ENCODE data around the gene CYS1. TPM values are rescaled to one million over a fixed set of nuclear protein-coding genes. Genes with fewer than 3 reads are reported as not detected.

Gene CYS1
- total and polyA plus RNA-seq, 2 of the 13 experiments (the other 11 are each of a cell fraction or from before 2014, with no cell fraction given), result 0.04 TPM; not detected in 1

DNA sequence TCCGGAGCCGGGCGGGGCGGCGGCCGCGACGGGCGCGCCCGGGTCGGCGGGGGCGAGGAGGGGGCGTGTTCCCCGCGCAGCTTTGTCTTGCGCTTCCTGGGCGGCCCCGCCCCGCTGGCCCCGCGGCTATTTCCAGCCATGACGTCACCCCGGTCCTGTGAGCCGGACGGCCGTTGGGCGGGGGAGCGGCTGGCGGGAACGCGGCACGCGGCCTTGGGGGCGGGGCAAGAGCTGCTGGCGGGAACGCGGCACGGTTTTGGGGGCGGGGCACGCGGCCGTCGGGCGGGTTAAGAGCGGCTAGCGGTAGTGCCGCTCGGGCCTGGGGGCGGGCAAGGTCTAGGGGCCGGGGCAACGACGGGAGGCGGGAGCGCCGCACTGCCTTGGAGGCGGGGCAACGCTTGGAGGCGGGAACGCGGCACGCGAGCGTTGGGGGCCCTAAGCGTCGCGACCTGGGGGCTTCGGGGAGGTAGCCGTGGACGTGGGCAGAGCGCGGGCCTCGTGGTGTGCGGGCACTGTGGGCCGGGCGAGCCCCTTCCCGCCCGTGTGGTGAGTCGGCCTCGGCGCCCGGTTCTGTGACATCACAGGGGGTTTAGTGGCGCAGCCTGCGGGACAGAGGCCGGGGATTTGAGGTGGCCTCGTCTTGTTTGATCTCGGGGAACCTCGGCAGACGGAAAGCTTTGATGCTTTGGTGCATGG, 36.2 kb downstream of the CYS1 start (continued):
- TF ChIP-seq, protein P1, sequence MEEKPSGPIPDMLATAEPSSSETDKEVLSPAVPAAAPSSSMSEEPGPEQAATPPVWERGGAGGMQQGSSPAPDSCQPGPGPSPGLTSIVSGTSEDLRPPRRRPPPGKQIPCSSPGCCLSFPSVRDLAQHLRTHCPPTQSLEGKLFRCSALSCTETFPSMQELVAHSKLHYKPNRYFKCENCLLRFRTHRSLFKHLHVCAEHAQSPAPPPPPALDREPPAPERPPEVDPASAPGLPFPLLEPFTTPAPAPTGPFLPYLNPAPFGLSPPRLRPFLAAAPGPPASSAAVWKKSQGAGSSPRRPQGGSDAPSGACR (CRISPR knock-in tag; IDR thresholded peaks at IDR 0.05), result no peak
- TF ChIP-seq, protein P2, sequence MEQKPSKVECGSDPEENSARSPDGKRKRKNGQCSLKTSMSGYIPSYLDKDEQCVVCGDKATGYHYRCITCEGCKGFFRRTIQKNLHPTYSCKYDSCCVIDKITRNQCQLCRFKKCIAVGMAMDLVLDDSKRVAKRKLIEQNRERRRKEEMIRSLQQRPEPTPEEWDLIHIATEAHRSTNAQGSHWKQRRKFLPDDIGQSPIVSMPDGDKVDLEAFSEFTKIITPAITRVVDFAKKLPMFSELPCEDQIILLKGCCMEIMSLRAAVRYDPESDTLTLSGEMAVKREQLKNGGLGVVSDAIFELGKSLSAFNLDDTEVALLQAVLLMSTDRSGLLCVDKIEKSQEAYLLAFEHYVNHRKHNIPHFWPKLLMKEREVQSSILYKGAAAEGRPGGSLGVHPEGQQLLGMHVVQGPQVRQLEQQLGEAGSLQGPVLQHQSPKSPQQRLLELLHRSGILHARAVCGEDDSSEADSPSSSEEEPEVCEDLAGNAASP (CRISPR knock-in tag; IDR thresholded peaks at IDR 0.05; ENCODE audit: borderline replicate concordance), result peak; percentile 11; the same call in 1 of the 2 replicates
- TF ChIP-seq IKZF1 (IDR thresholded peaks at IDR 0.05), result no peak
- TF ChIP-seq HNRNPUL1 (IDR thresholded peaks at IDR 0.05; ENCODE audit: low read depth, low read length), result no peak
- no peak for TF ChIP-seq PHF8 (CRISPR knock-in tag; IDR thresholded peaks at IDR 0.05)
- peak; percentile 53; the same call in 1 of the 2 replicates for TF ChIP-seq TSC22D2 (CRISPR knock-in tag; IDR thresholded peaks at IDR 0.05; ENCODE audit: borderline replicate concordance)
- peak; percentile 13; the same call in 1 of the 2 replicates for TF ChIP-seq AHR (CRISPR knock-in tag; IDR thresholded peaks at IDR 0.05)
- TF ChIP-seq, protein P3, sequence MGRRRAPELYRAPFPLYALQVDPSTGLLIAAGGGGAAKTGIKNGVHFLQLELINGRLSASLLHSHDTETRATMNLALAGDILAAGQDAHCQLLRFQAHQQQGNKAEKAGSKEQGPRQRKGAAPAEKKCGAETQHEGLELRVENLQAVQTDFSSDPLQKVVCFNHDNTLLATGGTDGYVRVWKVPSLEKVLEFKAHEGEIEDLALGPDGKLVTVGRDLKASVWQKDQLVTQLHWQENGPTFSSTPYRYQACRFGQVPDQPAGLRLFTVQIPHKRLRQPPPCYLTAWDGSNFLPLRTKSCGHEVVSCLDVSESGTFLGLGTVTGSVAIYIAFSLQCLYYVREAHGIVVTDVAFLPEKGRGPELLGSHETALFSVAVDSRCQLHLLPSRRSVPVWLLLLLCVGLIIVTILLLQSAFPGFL (CRISPR knock-in tag; IDR thresholded peaks at IDR 0.05), result no peak
- TF ChIP-seq, protein P4, sequence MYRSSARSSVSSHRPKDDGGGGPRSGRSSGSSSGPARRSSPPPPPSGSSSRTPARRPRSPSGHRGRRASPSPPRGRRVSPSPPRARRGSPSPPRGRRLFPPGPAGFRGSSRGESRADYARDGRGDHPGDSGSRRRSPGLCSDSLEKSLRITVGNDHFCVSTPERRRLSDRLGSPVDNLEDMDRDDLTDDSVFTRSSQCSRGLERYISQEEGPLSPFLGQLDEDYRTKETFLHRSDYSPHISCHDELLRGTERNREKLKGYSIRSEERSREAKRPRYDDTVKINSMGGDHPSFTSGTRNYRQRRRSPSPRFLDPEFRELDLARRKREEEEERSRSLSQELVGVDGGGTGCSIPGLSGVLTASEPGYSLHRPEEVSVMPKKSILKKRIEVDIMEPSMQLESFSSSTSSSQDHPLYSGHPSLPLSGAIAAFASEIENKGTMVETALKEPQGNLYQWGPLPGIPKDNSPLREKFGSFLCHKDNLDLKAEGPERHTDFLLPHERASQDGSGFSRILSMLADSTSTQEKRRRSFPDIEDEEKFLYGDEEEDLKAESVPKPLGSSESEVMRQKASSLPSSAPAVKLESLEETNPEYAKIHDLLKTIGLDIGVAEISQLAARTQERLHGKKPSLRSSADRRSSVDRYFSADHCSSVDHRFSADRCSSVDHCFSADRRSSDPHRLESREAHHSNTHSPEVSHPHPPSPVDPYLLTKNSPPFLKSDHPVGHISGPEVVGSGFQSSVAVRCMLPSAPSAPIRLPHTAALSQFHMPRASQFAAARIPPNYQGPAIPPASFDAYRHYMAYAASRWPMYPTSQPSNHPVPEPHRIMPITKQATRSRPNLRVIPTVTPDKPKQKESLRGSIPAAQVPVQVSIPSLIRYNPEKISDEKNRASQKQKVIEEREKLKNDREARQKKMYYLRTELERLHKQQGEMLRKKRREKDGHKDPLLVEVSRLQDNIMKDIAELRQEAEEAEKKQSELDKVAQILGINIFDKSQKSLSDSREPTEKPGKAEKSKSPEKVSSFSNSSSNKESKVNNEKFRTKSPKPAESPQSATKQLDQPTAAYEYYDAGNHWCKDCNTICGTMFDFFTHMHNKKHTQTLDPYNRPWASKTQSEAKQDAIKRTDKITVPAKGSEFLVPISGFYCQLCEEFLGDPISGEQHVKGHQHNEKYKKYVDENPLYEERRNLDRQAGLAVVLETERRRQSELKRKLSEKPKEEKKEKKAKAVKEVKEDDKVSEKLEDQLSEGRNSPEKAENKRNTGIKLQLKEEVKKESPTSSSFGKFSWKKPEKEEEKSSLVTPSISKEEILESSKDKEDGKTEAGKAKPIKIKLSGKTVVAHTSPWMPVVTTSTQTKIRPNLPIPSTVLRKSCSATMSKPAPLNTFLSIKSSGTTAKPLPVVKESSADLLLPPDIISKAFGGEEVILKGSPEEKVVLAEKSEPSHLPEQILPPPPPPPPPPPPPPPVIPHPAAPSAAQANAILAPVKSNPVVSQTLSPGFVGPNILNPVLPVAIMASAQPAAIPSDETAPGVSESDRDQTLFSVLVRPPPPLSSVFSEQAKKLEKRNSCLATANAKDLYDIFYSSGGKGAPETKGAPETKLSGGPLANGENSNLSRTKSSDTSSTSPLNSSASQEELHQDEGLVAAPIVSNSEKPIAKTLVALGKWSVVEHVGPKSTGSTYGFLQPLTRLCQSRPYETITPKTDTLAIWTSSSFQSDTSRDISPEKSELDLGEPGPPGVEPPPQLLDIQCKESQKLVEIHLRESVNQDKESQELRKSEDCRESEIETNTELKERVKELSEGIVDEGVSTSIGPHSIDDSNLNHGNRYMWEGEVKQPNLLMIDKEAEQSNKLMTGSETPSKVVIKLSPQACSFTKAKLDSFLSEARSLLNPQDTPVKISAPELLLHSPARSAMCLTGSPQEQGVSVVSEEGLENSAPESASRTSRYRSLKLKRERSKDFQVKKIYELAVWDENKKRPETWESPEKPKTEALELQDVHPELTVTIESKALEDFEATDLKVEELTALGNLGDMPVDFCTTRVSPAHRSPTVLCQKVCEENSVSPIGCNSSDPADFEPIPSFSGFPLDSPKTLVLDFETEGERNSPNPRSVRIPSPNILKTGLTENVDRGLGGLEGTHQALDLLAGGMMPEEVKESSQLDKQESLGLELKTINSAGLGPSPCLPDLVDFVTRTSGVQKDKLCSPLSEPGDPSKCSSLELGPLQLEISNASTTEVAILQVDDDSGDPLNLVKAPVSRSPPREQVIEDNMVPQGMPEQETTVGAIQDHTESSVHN (CRISPR knock-in tag; IDR thresholded peaks at IDR 0.05), result 0 out of 2 replicates have a peak, but pooled peaks have one; percentile 41
- no peak for TF ChIP-seq ZBTB42 (CRISPR knock-in tag; IDR thresholded peaks at IDR 0.05)
- no peak for TF ChIP-seq MLLT10 (CRISPR knock-in tag; IDR thresholded peaks at IDR 0.05)
- TF ChIP-seq SOX5 (CRISPR knock-in tag; IDR thresholded peaks at IDR 0.05; ENCODE audit: borderline replicate concordance), result peak; percentile 33; the same call in 1 of the 2 replicates
- TF ChIP-seq KMT2B (CRISPR knock-in tag; IDR thresholded peaks at IDR 0.05), result no peak
- TF ChIP-seq RXRB (CRISPR knock-in tag; IDR thresholded peaks at IDR 0.05; ENCODE audit: borderline replicate concordance), result peak; percentile 66
- TF ChIP-seq MED13 (CRISPR knock-in tag; IDR thresholded peaks at IDR 0.05), result no peak
- no peak for TF ChIP-seq ZSCAN20 (CRISPR knock-in tag; IDR thresholded peaks at IDR 0.05; ENCODE audit: borderline replicate concordance)
- no peak for TF ChIP-seq KDM1A (CRISPR knock-in tag; IDR thresholded peaks at IDR 0.05)
- TF ChIP-seq TAF15 (IDR thresholded peaks at IDR 0.05; ENCODE audit: low read depth, low read length, poor library complexity, severe bottlenecking), result no peak

All from HepG2 (cell line).